Fibroblast of skin of right quadriceps (primary cell): ENCODE measurements around the gene HSD17B14.
"Not testable (repeated sequence)": the region's sequence is repeated elsewhere in the genome, so short reads cannot be mapped to it uniquely, and the experiment has no call there.

ENCODE experiments used
- DNase-seq: peaks from one replicate; pipeline ENCODE4 v3.0.0-alpha.2; 2013

The HSD17B14 gene

GRCh38 chr19:48795685-48796070 lies 40.6 kb downstream of the HSD17B14 start:
- no peak for DNase-seq

DNA sequence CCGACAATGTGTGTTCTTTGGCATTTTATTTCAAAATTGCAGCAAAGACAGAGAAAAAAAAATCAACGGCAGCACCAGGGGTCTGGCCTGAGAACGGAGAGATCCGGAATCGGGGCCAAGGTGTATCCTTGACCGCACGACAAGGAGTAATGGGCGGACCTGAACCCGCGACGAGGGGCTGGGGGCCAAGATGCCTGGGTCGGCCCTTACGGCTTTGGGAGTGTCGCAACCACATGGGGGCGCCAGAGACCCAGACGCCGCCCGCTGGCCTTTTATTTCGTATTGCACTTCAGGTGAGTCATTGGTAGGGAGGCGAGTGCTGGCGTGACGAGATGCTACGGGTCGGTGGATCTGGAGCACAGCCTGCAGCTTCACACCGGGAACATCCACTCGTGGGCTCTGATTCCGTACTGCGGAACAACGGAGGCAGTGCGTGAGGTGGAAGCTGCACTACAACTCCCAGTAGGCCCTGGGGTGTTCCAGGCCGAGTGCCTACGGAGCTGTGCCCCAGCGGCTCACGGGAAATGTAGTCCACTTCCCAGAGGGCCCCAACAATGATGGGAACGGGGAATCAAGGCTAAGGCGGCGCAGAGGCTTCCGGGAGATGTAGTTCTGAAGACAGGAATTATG lies 41.1 kb downstream of the HSD17B14 start:
- peak; percentile 92 for DNase-seq

GRCh38 chr19:48794291-48794690 lies 42.0 kb downstream of the HSD17B14 start:
- DNase-seq = no peak

DNA sequence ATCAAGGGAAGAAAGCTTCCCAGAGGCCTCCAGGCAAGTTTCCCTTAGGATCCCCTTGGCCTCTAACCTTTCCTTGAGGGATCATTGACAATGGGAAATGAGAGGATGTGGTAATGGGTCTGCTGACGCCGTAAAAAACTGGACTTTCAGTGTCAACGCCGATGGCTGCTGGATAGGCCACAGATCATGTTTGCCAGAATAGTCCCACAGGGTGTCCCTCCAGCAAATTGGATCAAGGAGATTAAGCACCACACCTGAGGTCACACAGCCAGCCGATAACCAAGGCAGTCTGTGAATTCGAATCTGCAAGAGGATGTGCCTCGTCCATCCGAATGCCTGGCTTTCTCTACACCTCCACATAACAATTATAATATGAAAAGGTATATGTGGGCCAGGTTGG lies 43.0 kb downstream of the HSD17B14 start:
- no peak for DNase-seq

GRCh38 chr19:48787331-48787730 lies 49.0 kb downstream of the HSD17B14 start:
- DNase-seq = not testable (repeated sequence)

DNA sequence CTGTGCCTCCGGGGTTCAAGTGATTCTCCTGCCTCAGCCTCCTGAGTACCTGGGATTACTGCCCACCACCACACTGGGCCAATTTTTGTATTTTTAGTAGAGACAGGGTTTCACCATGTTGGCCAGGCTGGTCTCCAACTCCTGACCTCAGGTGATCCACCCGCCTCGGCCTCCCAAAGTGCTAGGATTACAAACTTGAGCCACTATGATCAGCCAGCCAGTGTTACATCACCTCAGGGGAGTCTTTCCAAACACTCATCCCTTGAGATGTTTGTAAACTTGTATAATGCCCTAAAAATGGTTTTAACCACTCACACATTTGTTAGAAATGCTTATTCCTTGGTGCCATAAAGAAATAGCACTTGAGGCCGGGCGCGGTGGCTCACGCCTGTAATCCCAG lies 49.9 kb downstream of the HSD17B14 start:
- DNase-seq = not testable (repeated sequence)

GRCh38 chr19:48784527-48784926 lies 51.8 kb downstream of the HSD17B14 start:
- DNase-seq = no peak

DNA sequence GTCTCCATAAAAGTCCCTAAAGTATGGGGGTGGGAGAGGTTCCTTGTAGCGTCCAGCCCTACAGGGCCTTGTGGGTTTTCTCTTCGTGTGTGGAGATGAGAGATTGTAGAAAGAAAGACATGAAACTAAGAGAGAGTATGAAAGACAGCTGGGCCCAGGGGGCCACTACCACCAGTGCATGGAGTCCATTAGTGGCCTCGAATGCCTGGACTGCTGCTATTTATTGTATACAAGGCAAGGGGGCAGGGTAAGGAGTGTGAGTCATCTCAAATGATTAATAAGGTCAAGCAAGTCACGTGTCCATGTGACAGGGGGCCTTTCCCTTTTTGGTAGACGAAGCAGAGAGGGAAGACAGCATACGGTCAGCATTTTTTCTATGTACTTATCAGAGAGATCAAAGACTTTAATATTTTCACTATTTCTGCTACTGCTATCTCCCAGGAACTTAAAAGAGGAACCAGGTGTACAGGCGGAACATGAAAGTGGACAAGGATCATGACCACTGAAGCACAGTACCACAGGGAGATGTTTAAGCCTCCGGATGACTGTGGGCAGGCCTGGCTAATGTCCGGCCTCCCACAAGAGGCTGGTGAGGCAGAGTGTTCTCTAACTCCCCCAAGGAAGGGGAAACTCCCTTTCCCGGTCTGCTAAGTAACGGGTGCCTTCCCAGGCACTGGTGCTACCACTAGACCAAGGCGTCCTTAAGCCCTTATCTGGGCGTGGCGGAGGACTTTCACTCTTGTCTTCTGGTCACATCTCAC lies 55.5 kb downstream of the HSD17B14 start:
- peak; percentile 29 for DNase-seq

DNA sequence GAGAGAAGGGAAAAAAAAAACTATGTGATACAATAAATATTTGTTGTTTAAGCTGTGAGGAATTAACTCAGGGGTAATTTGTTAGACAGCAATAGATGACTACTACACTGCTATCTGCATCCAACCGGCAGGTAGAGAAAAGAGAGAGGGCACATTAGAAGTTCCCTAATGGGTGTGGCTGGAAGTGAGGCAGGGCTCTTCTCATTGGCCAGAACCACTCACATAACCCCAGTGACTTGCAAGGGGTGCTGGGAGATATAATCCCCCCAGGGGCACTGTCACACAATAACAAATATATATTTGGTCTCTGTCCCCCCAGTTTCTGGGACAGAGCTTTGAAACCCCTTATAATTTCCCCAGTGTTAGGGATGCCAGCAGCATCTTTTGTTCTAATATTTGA lies 56.7 kb downstream of the HSD17B14 start:
- DNase-seq = no peak

- DNase-seq = no peak
These were observed 58.6 kb downstream of the HSD17B14 start for GRCh38 chr19:48777720-48778119.

- no peak for DNase-seq
These were observed 59.2 kb downstream of the HSD17B14 start for GRCh38 chr19:48777139-48777538.

DNA sequence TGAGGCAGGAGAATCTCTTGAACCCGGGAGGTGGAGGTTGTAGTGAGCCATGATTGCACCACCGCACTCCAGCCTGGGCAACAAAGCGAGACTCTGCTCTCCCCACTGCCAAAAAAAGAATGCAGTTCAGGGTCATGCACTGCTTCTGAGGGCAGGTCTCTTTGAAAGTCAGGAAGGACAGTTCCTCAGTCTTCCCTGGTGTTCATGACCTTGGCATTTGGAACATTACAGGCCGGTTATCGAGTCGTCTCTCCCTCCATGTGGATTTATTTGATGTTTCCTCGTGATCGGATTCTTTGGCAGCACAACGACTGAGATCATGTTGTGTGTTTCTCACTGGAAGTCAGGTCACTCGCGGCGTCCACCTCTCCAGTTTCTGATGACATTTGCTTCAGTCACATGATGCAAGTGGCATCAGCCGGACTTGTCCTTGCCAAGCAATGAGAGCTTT lies 63.8 kb downstream of the HSD17B14 start:
- no peak for DNase-seq

DNA sequence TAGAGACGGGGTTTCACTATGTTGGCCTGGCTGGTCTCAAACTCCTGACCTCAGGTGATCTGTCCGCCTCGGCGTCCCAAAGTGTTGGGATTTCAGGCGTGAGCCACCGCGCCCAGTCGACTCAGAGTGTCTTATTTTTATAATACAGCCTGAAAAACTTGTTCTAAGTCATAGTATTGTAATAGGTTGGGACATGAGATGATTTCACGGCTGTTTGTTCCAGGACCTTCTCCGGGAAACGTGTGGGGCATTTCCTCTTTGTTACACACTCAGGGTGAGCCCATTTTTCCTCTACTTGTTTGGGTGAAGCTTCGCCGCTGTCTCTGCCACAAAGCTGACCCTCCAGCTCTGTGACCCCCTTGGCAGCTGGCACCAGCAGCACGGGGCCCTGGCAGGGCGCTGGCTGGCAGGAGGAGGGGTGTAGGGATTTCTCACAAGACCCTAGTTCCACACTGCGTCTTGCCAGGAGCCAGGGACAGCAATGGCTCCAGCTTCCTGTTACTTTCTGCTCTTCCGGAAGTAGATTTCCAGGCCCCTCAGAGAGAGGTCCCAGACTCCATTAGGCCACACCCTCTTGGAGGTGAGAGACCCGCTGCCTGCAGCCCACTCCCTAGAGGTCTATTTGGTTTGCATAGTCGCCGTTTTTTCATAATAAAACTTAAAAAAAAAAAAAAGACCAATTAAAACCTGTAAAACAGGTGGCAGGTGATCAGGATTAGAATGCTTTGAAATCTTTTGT lies 65.4 kb downstream of the HSD17B14 start:
- no peak for DNase-seq

- peak; percentile 61 for DNase-seq
These were observed 66.0 kb downstream of the HSD17B14 start for GRCh38 chr19:48770266-48770665.

DNA sequence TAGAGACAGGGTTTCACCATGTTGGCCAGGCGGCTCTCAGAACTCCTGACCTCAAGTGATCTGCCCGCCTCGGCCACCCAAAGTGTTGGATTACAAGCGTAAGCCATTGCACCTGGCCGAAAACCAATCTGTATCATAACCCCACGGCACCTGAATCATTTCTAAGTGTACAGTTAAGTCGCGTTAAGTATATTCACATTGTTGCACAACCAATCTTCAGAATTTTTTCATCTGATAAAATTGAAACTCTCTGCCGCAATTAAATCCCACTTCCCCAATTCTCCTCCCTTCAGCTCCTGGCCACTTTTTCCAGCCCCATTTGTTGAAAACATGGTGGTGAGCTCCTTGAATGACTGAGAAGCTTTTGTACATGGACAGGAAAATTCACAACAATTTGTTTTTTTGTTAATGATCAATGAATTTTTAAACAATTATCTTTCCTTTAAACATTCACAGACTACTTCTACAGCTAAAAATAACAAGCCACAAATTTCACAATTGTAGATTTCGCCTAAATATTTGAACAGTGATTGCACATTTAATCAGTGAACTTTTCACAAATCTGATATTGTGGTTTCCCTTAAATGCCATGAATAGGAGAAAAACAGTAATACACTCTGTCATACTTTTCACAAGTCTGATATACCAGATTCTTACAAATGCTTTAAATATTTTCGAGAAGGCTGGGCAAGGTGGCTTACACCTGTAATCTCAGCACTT lies 67.1 kb downstream of the HSD17B14 start:
- DNase-seq = no peak

DNA sequence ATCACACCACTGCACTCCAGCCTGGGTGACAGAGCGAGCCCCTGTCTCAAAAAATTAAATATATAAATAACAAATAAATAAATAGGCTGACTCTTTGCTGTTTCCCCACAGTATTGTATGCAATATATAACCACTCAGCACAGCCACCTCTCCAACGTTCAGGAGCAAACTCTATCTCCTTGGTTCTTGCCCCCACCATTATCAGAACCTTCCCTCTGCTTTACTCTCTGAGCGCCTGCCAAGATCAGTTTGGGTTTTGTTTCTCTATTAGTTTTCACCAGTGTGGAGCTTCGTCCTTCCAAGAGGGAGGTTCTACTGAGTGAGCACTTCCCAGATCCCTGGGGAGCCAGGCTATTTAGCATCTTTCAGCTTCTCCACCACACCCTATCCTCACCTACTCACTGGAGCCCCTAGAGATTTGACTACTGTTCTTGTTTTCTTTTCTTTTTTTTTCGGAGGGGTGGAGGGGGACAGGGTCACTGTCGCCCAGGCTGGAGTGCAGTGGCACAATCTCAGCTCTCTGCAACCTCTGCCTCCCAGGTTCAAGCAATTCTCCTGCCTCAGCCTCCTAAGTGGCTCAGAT lies 68.0 kb downstream of the HSD17B14 start:
- DNase-seq = not testable (repeated sequence)

DNA sequence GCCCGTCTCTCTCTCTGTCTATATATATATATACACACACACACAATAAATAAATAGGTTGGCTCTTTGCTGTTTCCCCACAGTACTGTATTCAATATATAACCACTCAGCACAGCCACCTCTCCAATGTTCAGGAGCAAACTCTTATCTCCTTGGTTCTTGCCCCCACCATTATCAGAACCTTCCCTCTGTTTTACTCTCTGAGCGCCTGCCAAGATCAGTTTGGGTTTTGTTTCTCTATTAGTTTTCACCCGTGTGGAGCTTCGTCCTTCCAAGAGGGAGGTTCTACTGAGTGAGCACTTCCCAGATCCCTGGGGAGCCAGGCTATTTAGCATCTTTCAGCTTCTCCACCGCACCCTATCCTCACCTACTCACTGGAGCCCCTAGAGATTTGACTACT lies 70.5 kb downstream of the HSD17B14 start:
- not testable (repeated sequence) for DNase-seq
